ENCODE data around the gene MYO1B.

The MYO1B gene

GRCh38 chr2:191316246-191316994 lies 71.2 kb downstream of the MYO1B start:
- Histone ChIP-seq H3K4me1 (ENCODE audit: control insufficient read depth, insufficient read depth, low read depth, low read length) (peaks cover 5% of the 10 kb centered on the region), H3K36me3 (ENCODE audit: control insufficient read depth in 1 of 2, insufficient read depth in 2 of 2, low read depth in 1 of 2, low read length in 2 of 2) (peaks cover 0 to 11% of the 10 kb centered on the region in 2 experiments), H3K27ac (ENCODE audit: low read length, poor library complexity, severe bottlenecking) (no peak overlapping the region), H4K8ac (ENCODE audit: low read length) (no peak overlapping the region), H2BK5ac (ENCODE audit: low read depth, low read length, poor library complexity, severe bottlenecking) (no peak overlapping the region), H2BK15ac (ENCODE audit: low read depth, poor library complexity, severe bottlenecking) (no peak overlapping the region), H2BK12ac (ENCODE audit: low read length in 2 of 2) (no peak overlapping the region), H3K4me3 (ENCODE audit: insufficient read depth in 1 of 2, low read depth in 1 of 2, low read length in 2 of 2) (no peak overlapping the region), H3K27me3 (ENCODE audit: control insufficient read depth in 1 of 2, insufficient read depth in 1 of 2, low read length in 2 of 2) (no peaks in the 10 kb centered on the region), H2AFZ (ENCODE audit: low read depth, low read length) (no peak overlapping the region), H3K4ac (ENCODE audit: low read depth in 1 of 2, low read length in 2 of 2) (no peak overlapping the region), H2BK120ac (ENCODE audit: low read depth, low read length) (no peak overlapping the region), H3K79me1 (replicated peaks; ENCODE audit: low read length, poor library complexity, severe bottlenecking) (peaks cover 5% of the 10 kb centered on the region), H3K14ac (ENCODE audit: low read length in 2 of 2) (no peak overlapping the region), H3K4me2 (ENCODE audit: low read length, poor library complexity, severe bottlenecking) (no peak overlapping the region), H4K91ac (ENCODE audit: low read length) (no peak overlapping the region), H3K9ac (ENCODE audit: low read length) (no peak overlapping the region), H3K9me3 (ENCODE audit: control insufficient read depth, low read length) (no peaks in the 10 kb centered on the region), H3K23ac (ENCODE audit: low read length in 2 of 2) (peak overlapping the region in 1 of 2 experiments; percentile 64), H3K18ac (ENCODE audit: low read depth in 1 of 2, low read length in 2 of 2) (peak overlapping the region in 1 of 2 experiments; percentile 30), H2AK5ac (ENCODE audit: low read length, severe bottlenecking) (peak overlapping the region; percentile 97)
- 83% methylated on average over 4 of the region's 4 CpGs for WGBS
- peak; percentile 54 for DNase-seq

- no peaks in the 10 kb centered on the region for H3K9me3 ChIP-seq (ENCODE audit: control insufficient read depth, low read length)
- H3K27me3 ChIP-seq (ENCODE audit: control insufficient read depth in 1 of 2, insufficient read depth in 1 of 2, low read length in 2 of 2) = no peaks in the 10 kb centered on the region
- H2BK15ac ChIP-seq (ENCODE audit: low read depth, poor library complexity, severe bottlenecking) = no peak overlapping the region
- peak overlapping the region; percentile 7 for H3K4me2 ChIP-seq (ENCODE audit: low read length, poor library complexity, severe bottlenecking)
- H3K27ac ChIP-seq (ENCODE audit: low read length, poor library complexity, severe bottlenecking) = peak overlapping the region; percentile 58
- peaks cover 5% of the 10 kb centered on the region for H3K4me1 ChIP-seq (ENCODE audit: control insufficient read depth, insufficient read depth, low read depth, low read length)
- 44% methylated on average over 3 of the region's 4 CpGs for WGBS
- H3K4ac ChIP-seq (ENCODE audit: low read depth in 1 of 2, low read length in 2 of 2) = no peak overlapping the region
- H3K9ac ChIP-seq (ENCODE audit: low read length) = peak overlapping the region; percentile 69
- no peak overlapping the region for H2AFZ ChIP-seq (ENCODE audit: low read depth, low read length)
- H3K14ac ChIP-seq (ENCODE audit: low read length in 2 of 2) = no peak overlapping the region
- H3K36me3 ChIP-seq (ENCODE audit: control insufficient read depth in 1 of 2, insufficient read depth in 2 of 2, low read depth in 1 of 2, low read length in 2 of 2) = peaks cover 0 to 11% of the 10 kb centered on the region in 2 experiments
- H3K4me3 ChIP-seq (ENCODE audit: insufficient read depth in 1 of 2, low read depth in 1 of 2, low read length in 2 of 2) = peak overlapping the region in 1 of 2 experiments; percentile 8
- no peak overlapping the region for H3K23ac ChIP-seq (ENCODE audit: low read length in 2 of 2)
- peaks cover 5% of the 10 kb centered on the region for H3K79me1 ChIP-seq (replicated peaks; ENCODE audit: low read length, poor library complexity, severe bottlenecking)
- peak overlapping the region in 1 of 2 experiments; percentile 21 for H3K18ac ChIP-seq (ENCODE audit: low read depth in 1 of 2, low read length in 2 of 2)
- DNase-seq = peak; percentile 49
- H2AK5ac ChIP-seq (ENCODE audit: low read length, severe bottlenecking) = no peak overlapping the region
- H2BK120ac ChIP-seq (ENCODE audit: low read depth, low read length) = no peak overlapping the region
- no peak overlapping the region for H4K91ac ChIP-seq (ENCODE audit: low read length)
- peak overlapping the region in 1 of 2 experiments; percentile 42 for H2BK12ac ChIP-seq (ENCODE audit: low read length in 2 of 2)
- H4K8ac ChIP-seq (ENCODE audit: low read length) = no peak overlapping the region
- H2BK5ac ChIP-seq (ENCODE audit: low read depth, low read length, poor library complexity, severe bottlenecking) = no peak overlapping the region
Observed at GRCh38 chr2:191318037-191318728, 73.0 kb downstream of the MYO1B start.

GRCh38 chr2:191318729-191319078 lies 73.5 kb downstream of the MYO1B start:
- no peak overlapping the region for H3K4ac ChIP-seq (ENCODE audit: low read depth in 1 of 2, low read length in 2 of 2)
- no peak overlapping the region for H2BK5ac ChIP-seq (ENCODE audit: low read depth, low read length, poor library complexity, severe bottlenecking)
- H2AFZ ChIP-seq (ENCODE audit: low read depth, low read length) = no peak overlapping the region
- peaks cover 5% of the 10 kb centered on the region for H3K4me1 ChIP-seq (ENCODE audit: control insufficient read depth, insufficient read depth, low read depth, low read length)
- H3K18ac ChIP-seq (ENCODE audit: low read depth in 1 of 2, low read length in 2 of 2) = peak overlapping the region in 1 of 2 experiments; percentile 5
- peak overlapping the region; percentile 58 for H3K27ac ChIP-seq (ENCODE audit: low read length, poor library complexity, severe bottlenecking)
- no peak overlapping the region for H3K14ac ChIP-seq (ENCODE audit: low read length in 2 of 2)
- DNase-seq = peak; percentile 86
- peak overlapping the region in 1 of 2 experiments; percentile 8 for H3K4me3 ChIP-seq (ENCODE audit: insufficient read depth in 1 of 2, low read depth in 1 of 2, low read length in 2 of 2)
- peak overlapping the region; percentile 69 for H3K9ac ChIP-seq (ENCODE audit: low read length)
- no peak overlapping the region for H2BK15ac ChIP-seq (ENCODE audit: low read depth, poor library complexity, severe bottlenecking)
- peak overlapping the region; percentile 33 for H2AK5ac ChIP-seq (ENCODE audit: low read length, severe bottlenecking)
- H2BK12ac ChIP-seq (ENCODE audit: low read length in 2 of 2) = no peak overlapping the region
- peaks cover 5% of the 10 kb centered on the region for H3K79me1 ChIP-seq (replicated peaks; ENCODE audit: low read length, poor library complexity, severe bottlenecking)
- H3K23ac ChIP-seq (ENCODE audit: low read length in 2 of 2) = no peak overlapping the region
- H2BK120ac ChIP-seq (ENCODE audit: low read depth, low read length) = no peak overlapping the region
- H3K4me2 ChIP-seq (ENCODE audit: low read length, poor library complexity, severe bottlenecking) = no peak overlapping the region
- H4K8ac ChIP-seq (ENCODE audit: low read length) = no peak overlapping the region
- H3K36me3 ChIP-seq (ENCODE audit: control insufficient read depth in 1 of 2, insufficient read depth in 2 of 2, low read depth in 1 of 2, low read length in 2 of 2) = peaks cover 0 to 15% of the 10 kb centered on the region in 2 experiments
- no peak overlapping the region for H4K91ac ChIP-seq (ENCODE audit: low read length)
- H3K9me3 ChIP-seq (ENCODE audit: control insufficient read depth, low read length) = peaks cover under 1% of the 10 kb centered on the region
- no peaks in the 10 kb centered on the region for H3K27me3 ChIP-seq (ENCODE audit: control insufficient read depth in 1 of 2, insufficient read depth in 1 of 2, low read length in 2 of 2)

GRCh38 chr2:191319186-191319585 lies 74.0 kb downstream of the MYO1B start:
- Histone ChIP-seq H3K14ac (ENCODE audit: low read length in 2 of 2) (no peak overlapping the region), H2AFZ (ENCODE audit: low read depth, low read length) (no peak overlapping the region), H3K18ac (ENCODE audit: low read depth in 1 of 2, low read length in 2 of 2) (peak overlapping the region in 1 of 2 experiments; percentile 5), H2BK5ac (ENCODE audit: low read depth, low read length, poor library complexity, severe bottlenecking) (no peak overlapping the region), H4K8ac (ENCODE audit: low read length) (peak overlapping the region; percentile 33), H3K9ac (ENCODE audit: low read length) (peak overlapping the region; percentile 69), H3K79me1 (replicated peaks; ENCODE audit: low read length, poor library complexity, severe bottlenecking) (peaks cover 5% of the 10 kb centered on the region), H4K91ac (ENCODE audit: low read length) (no peak overlapping the region), H3K4me2 (ENCODE audit: low read length, poor library complexity, severe bottlenecking) (no peak overlapping the region), H2BK15ac (ENCODE audit: low read depth, poor library complexity, severe bottlenecking) (no peak overlapping the region), H3K4me3 (ENCODE audit: insufficient read depth in 1 of 2, low read depth in 1 of 2, low read length in 2 of 2) (peak overlapping the region in 1 of 2 experiments; percentile 16), H3K27me3 (ENCODE audit: control insufficient read depth in 1 of 2, insufficient read depth in 1 of 2, low read length in 2 of 2) (no peaks in the 10 kb centered on the region), H3K4me1 (ENCODE audit: control insufficient read depth, insufficient read depth, low read depth, low read length) (peaks cover 5% of the 10 kb centered on the region), H3K36me3 (ENCODE audit: control insufficient read depth in 1 of 2, insufficient read depth in 2 of 2, low read depth in 1 of 2, low read length in 2 of 2) (peaks cover 0 to 16% of the 10 kb centered on the region in 2 experiments), H3K27ac (ENCODE audit: low read length, poor library complexity, severe bottlenecking) (no peak overlapping the region), H2BK12ac (ENCODE audit: low read length in 2 of 2) (no peak overlapping the region), H3K4ac (ENCODE audit: low read depth in 1 of 2, low read length in 2 of 2) (peak overlapping the region in 1 of 2 experiments; percentile 27), H2AK5ac (ENCODE audit: low read length, severe bottlenecking) (no peak overlapping the region), H3K23ac (ENCODE audit: low read length in 2 of 2) (no peak overlapping the region), H2BK120ac (ENCODE audit: low read depth, low read length) (no peak overlapping the region), H3K9me3 (ENCODE audit: control insufficient read depth, low read length) (peaks cover 4% of the 10 kb centered on the region)
- peak; percentile 76 for DNase-seq
- 21% methylated on average over 2 of the region's 2 CpGs for WGBS

Data from mesenchymal stem cell (in vitro differentiated cells and primary cell).